A673 (cell line): ENCODE measurements around the gene NIBAN1. TPM values are rescaled to one million over a fixed set of nuclear protein-coding genes. Genes with fewer than 3 reads are reported as not detected.

Source experiments
- BruUV-seq: library from RNA; stranded (reverse); fragments of 400-500 nt; replicated peaks from 2 replicates; lab custom pipeline; 2021; lab: Mats Ljungman, UMichigan
- CTCF ChIA-PET: fragments of 300-600 bp; sonication (Branson Sonifier 250); formaldehyde crosslinking; loops from one replicate; lab custom pipeline; 2022; ENCODE audit warnings: antibody characterized with exemption; lab: Charles Lee
- POLR2A ChIA-PET: fragments of 300-600 bp; sonication (Branson Sonifier 250); formaldehyde crosslinking; loops from one replicate; lab custom pipeline; 2022; ENCODE audit warnings: antibody characterized with exemption; ENCODE audit not compliant: low non-redundant PET; lab: Charles Lee
- DNase-seq: peaks from one replicate; pipeline ENCODE4 v3.0.0-alpha.2; 2015; ENCODE audit warnings: low spot score
- H3K27ac ChIP-seq: fragments of 200-600 bp; sonication (generic); 2 replicates; pipeline ENCODE4 v1.5.1; 2016; ENCODE audit warnings: mixed run types, low read depth, mild to moderate bottlenecking, mixed read lengths, antibody characterized with exemption, low read length; ENCODE audit not compliant: poor library complexity, severe bottlenecking
- H3K27me3 ChIP-seq: fragments of 200-600 bp; sonication (generic); replicated peaks from 2 replicates; pipeline ENCODE4 v1.6.1; 2017; ENCODE audit warnings: mixed run types, low read depth, mild to moderate bottlenecking, mixed read lengths, antibody characterized with exemption, low read length; ENCODE audit not compliant: insufficient read depth, poor library complexity
- H3K36me3 ChIP-seq: fragments of 200-600 bp; sonication (generic); 2 replicates; pipeline ENCODE4 v1.6.1; 2016; ENCODE audit warnings: mixed run types, mild to moderate bottlenecking, mixed read lengths, antibody characterized with exemption, low read length; ENCODE audit not compliant: insufficient read depth, poor library complexity, severe bottlenecking
- H3K4me1 ChIP-seq: fragments of 200-600 bp; sonication (generic); 2 replicates; pipeline ENCODE4 v1.6.1; 2017; ENCODE audit warnings: mixed run types, mild to moderate bottlenecking, mixed read lengths, antibody characterized with exemption, low read length; ENCODE audit not compliant: insufficient read depth, poor library complexity, severe bottlenecking
- H3K4me3 ChIP-seq: fragments of 200-600 bp; sonication (generic); 2 replicates; pipeline ENCODE4 v1.5.1; 2016; ENCODE audit warnings: low read depth, mixed run types, mild to moderate bottlenecking, mixed read lengths, low read length; ENCODE audit not compliant: poor library complexity, severe bottlenecking
- H3K9me3 ChIP-seq: fragments of 200-600 bp; sonication (generic); 2 replicates; pipeline ENCODE4 v1.6.1; 2016; ENCODE audit warnings: mixed run types, low read depth, mild to moderate bottlenecking, mixed read lengths, antibody characterized with exemption, low read length; ENCODE audit not compliant: poor library complexity, severe bottlenecking
- EZH2 ChIP-seq: fragments of 200-600 bp; sonication (generic); IDR thresholded peaks from 2 replicates; pipeline ENCODE4 v1.6.1; 2017; ENCODE audit warnings: borderline replicate concordance, low read depth, mild to moderate bottlenecking, mixed read lengths, antibody characterized with exemption, low read length; ENCODE audit not compliant: poor library complexity, severe bottlenecking
- intact Hi-C: fragments of 100-400 bp; cut with micrococcal nuclease; formaldehyde crosslinking; loops from one replicate; pipeline ENCODE4 v1.10.0; 2022; ENCODE audit not compliant: unreplicated experiment
- total RNA-seq: library from RNA; stranded (reverse); gene quantifications from 2 replicates; pipeline ENCODE4 v1.2.3, GENCODE V29; 2021
- TF ChIP-seq, protein P1 (sequence below): fragments of 300-800, 200-600 bp; sonication (generic); conservative IDR thresholded peaks from 2 replicates; pipeline ENCODE4 v1.5.1; 2017; ENCODE audit warnings: low read depth, mild to moderate bottlenecking, antibody characterized with exemption, low read length, moderate library complexity, mixed read lengths

The NIBAN1 gene
- total RNA-seq, 1 experiment from 2014 or later: 52.9 TPM

- Histone ChIP-seq H3K27ac (no peak overlapping the region), H3K4me1 (peaks cover 20% of the 10 kb centered on the region), H3K27me3 (no peaks in the 10 kb centered on the region), H3K4me3 (no peak overlapping the region), H3K36me3 (no peaks in the 10 kb centered on the region), H3K9me3 (no peaks in the 10 kb centered on the region)
- TF ChIP-seq, protein P1, sequence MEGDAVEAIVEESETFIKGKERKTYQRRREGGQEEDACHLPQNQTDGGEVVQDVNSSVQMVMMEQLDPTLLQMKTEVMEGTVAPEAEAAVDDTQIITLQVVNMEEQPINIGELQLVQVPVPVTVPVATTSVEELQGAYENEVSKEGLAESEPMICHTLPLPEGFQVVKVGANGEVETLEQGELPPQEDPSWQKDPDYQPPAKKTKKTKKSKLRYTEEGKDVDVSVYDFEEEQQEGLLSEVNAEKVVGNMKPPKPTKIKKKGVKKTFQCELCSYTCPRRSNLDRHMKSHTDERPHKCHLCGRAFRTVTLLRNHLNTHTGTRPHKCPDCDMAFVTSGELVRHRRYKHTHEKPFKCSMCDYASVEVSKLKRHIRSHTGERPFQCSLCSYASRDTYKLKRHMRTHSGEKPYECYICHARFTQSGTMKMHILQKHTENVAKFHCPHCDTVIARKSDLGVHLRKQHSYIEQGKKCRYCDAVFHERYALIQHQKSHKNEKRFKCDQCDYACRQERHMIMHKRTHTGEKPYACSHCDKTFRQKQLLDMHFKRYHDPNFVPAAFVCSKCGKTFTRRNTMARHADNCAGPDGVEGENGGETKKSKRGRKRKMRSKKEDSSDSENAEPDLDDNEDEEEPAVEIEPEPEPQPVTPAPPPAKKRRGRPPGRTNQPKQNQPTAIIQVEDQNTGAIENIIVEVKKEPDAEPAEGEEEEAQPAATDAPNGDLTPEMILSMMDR: no peak
- TF ChIP-seq EZH2: no peak
- ChIA-PET CTCF (no interaction called here), POLR2A (no interaction called here)
- DNase-seq: no peak
- BruUV-seq: no TSS peak
- intact Hi-C loops: no loop called here
Measured at GRCh38 chr1:184931566-184931965, 42.7 kb downstream of the NIBAN1 start.

DNA sequence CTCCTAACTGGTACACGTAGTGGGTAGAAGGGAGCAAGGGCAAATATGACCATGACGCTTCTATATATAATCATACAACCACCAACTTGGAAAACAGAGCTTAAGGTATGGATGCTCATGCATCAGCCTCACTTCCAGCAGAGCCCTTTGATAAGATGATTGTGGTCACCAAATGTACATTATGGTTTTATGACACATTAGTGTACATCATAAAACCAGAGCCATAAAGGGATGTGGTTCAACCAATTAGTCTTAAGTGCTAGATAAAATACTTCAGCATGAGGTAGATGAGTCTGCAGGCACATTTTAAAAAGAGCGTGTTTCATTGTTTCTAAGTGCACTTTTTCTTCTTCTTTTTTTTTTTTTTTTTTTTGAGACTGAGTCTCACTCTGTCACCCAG, 43.7 kb downstream of the NIBAN1 start:
- intact Hi-C loops: no loop called here
- peaks cover 11% of the 10 kb centered on the region for H3K4me1 ChIP-seq
- no peak overlapping the region for H3K4me3 ChIP-seq
- no peaks in the 10 kb centered on the region for H3K9me3 ChIP-seq
- H3K27ac ChIP-seq: no peak overlapping the region
- ChIA-PET CTCF (no interaction called here), POLR2A (interaction anchor here (0.6 kb wide), 2 partner anchors 26 to 42 kb away, joined by 3 to 17 read pairs; no protein-coding TSS in a partner anchor)
- no TSS peak for BruUV-seq
- no peak for DNase-seq
- no peaks in the 10 kb centered on the region for H3K27me3 ChIP-seq
- H3K36me3 ChIP-seq: no peaks in the 10 kb centered on the region
- TF ChIP-seq, protein P1: no peak
- no peak for TF ChIP-seq EZH2

GRCh38 chr1:184930232-184930631, 44.1 kb downstream of the NIBAN1 start:
- DNase-seq: peak; percentile 45
- CTCF ChIA-PET: interaction anchor here (0.6 kb wide), 1 partner anchor 52 kb away, joined by 3 read pairs; no protein-coding TSS in a partner anchor
- Histone ChIP-seq H3K27ac (no peak overlapping the region), H3K27me3 (no peaks in the 10 kb centered on the region), H3K4me3 (no peak overlapping the region), H3K9me3 (no peaks in the 10 kb centered on the region), H3K36me3 (no peaks in the 10 kb centered on the region), H3K4me1 (peaks cover 11% of the 10 kb centered on the region)
- intact Hi-C loops: no loop called here
- BruUV-seq: no TSS peak
- no peak for TF ChIP-seq EZH2
- TF ChIP-seq, protein P1: no peak
- POLR2A ChIA-PET: interaction anchor here (0.6 kb wide), 1 partner anchor 27 kb away, joined by 3 read pairs; no protein-coding TSS in a partner anchor
